K562 (cell line): Measurements from ENCODE around the gene HOGA1. TPM values are rescaled to one million over a fixed set of nuclear protein-coding genes. Genes with fewer than 3 reads are reported as not detected.

Experiments used
- ARID4B ChIP-seq: sonication (generic); formaldehyde crosslinking; IDR thresholded peaks from 2 replicates; pipeline ENCODE4 v1.8.0; 2022; ENCODE audit warnings: mild to moderate bottlenecking, missing genetic modification reagents
- MGA ChIP-seq: fragments of 450-650 bp; IDR thresholded peaks from 2 replicates; pipeline ENCODE4 v1.6.1; 2016; ENCODE audit warnings: mild to moderate bottlenecking, moderate library complexity
- ZFP30 ChIP-seq: fragments of 250-450 bp; sonication (Bioruptor Pico); IDR thresholded peaks from 2 replicates; pipeline ENCODE4 v1.8.0; 2022; ENCODE audit warnings: moderate library complexity, mild to moderate bottlenecking, inconsistent platforms, borderline replicate concordance
- ZNF592 ChIP-seq: fragments of 450-650 bp; IDR thresholded peaks from 2 replicates; pipeline ENCODE4 v1.6.1; 2017; ENCODE audit warnings: antibody characterized with exemption, mild to moderate bottlenecking
- ZZZ3 ChIP-seq: fragments of 450-650 bp; IDR thresholded peaks from 2 replicates; pipeline ENCODE4 v1.6.1; 2016; ENCODE audit warnings: antibody characterized with exemption, mild to moderate bottlenecking, moderate library complexity
- polyA plus RNA-seq, 8 experiments: library from polyadenylated mRNA; depleted of rRNA in 4 of 8; stranded (reverse) in 5 of 8; unstranded in 3 of 8; fragments of >200 nt; fragmentation: Nextera tagmentation in 2 of 8; fragmentation: Illumina TruSeq in 1 of 8; extraction: Ambion mirVana in 2 of 8; extraction: Trizol in 1 of 8; gene quantifications; 2 replicates each; pipeline versions ENCODE4 v1.2.1 to v1.2.3, GENCODE V29; 2011 to 2014; ENCODE audit warnings: inconsistent platforms in 1 of 8, missing spikeins in 1 of 8
- total RNA-seq, 7 experiments: library from RNA; depleted of rRNA in 6 of 7; stranded (reverse); fragments of >200 nt in 6 of 7; fragmentation: Illumina TruSeq in 2 of 7; extraction: Trizol in 2 of 7; gene quantifications; 2 replicates each; pipeline versions ENCODE4 v1.2.1 to v1.2.3, GENCODE V29; 2011 to 2021; ENCODE audit warnings: low replicate concordance in 1 of 7

Gene HOGA1
- total and polyA plus RNA-seq, 9 of the 15 experiments (the other 6 are each of a cell fraction or from before 2014, with no cell fraction given): not detected

- no peak for TF ChIP-seq MGA
- TF ChIP-seq ARID4B (CRISPR knock-in tag): no peak
- TF ChIP-seq ZFP30 (CRISPR knock-in tag): no peak
- TF ChIP-seq ZNF592: no peak
- no peak for TF ChIP-seq ZZZ3
Measured at GRCh38 chr10:97551271-97551670, 32.9 kb upstream of the HOGA1 start (continued).
